SU-DHL-6 (cell line): ENCODE results near the gene CDKL1.

Source experiments
- H2AFZ ChIP-seq: fragments of 200-600 bp; sonication (generic); 2 replicates; pipeline ENCODE4 v1.6.1; 2014; ENCODE audit warnings: low read depth, mild to moderate bottlenecking, moderate library complexity, mixed read lengths, antibody characterized with exemption, low read length; ENCODE audit not compliant: severe bottlenecking
- H3F3A ChIP-seq: fragments of 200-600 bp; shearing (Covaris generic); 2 replicates; pipeline ENCODE4 v1.6.0; 2016; ENCODE audit warnings: antibody characterized with exemption, mild to moderate bottlenecking; ENCODE audit not compliant: insufficient read depth
- H3K27ac ChIP-seq: fragments of 200-600 bp; sonication (generic); 2 replicates; pipeline ENCODE4 v1.5.1; 2016; ENCODE audit warnings: low read depth, mild to moderate bottlenecking, low read length, moderate library complexity, mixed read lengths
- H3K27me3 ChIP-seq: fragments of 200-600 bp; sonication (generic), shearing (Covaris generic); 2 replicates; pipeline ENCODE4 v1.6.0; 2014; ENCODE audit warnings: mild to moderate bottlenecking, low read length
- H3K36me3 ChIP-seq: fragments of 200-600 bp; sonication (generic); 2 replicates; pipeline ENCODE4 v1.6.1; 2014; ENCODE audit warnings: mild to moderate bottlenecking, low read length, mixed read lengths
- H3K4me2 ChIP-seq: fragments of 300-600, 200-600 bp; shearing (Covaris generic), sonication (generic); 2 replicates; pipeline ENCODE4 v1.6.0; 2014; ENCODE audit warnings: low read length, low read depth, mild to moderate bottlenecking; ENCODE audit not compliant: poor library complexity, severe bottlenecking
- H3K4me3 ChIP-seq: fragments of 200-600 bp; sonication (generic); 2 replicates; pipeline ENCODE4 v1.5.1; 2014; ENCODE audit warnings: antibody characterized with exemption, low read length, mild to moderate bottlenecking, mixed read lengths; ENCODE audit not compliant: insufficient read depth, poor library complexity, severe bottlenecking
- H3K79me2 ChIP-seq: fragments of 200-600 bp; sonication (generic); 2 replicates; pipeline ENCODE4 v1.6.1; 2014; ENCODE audit warnings: mild to moderate bottlenecking, low read length, moderate library complexity; ENCODE audit not compliant: insufficient read depth
- H3K9ac ChIP-seq: fragments of 200-600 bp; sonication (generic); 2 replicates; pipeline ENCODE4 v1.7.0; 2014; ENCODE audit warnings: mild to moderate bottlenecking, low read length
- H3K9me2 ChIP-seq: fragments of 200-600 bp; sonication (generic); replicated peaks from 2 replicates; pipeline ENCODE4 v1.6.1; 2014; ENCODE audit warnings: low read length; ENCODE audit not compliant: insufficient read depth
- H3K9me3 ChIP-seq: fragments of 200-600 bp; sonication (generic); 2 replicates; pipeline ENCODE4 v1.6.1; 2014; ENCODE audit warnings: low read length, mixed read lengths; ENCODE audit not compliant: insufficient read depth
- H4K20me1 ChIP-seq: fragments of 200-600 bp; sonication (generic); 2 replicates; pipeline ENCODE4 v1.6.1; 2014; ENCODE audit warnings: low read depth, mild to moderate bottlenecking, antibody characterized with exemption, low read length, moderate library complexity, mixed read lengths
- EZH2phosphoT487 ChIP-seq: fragments of 200-600 bp; sonication (generic), shearing (Covaris generic); conservative IDR thresholded peaks from 2 replicates; pipeline ENCODE4 v1.6.1; 2018; ENCODE audit warnings: mild to moderate bottlenecking, antibody characterized with exemption, low read length, moderate library complexity, mixed read lengths
- TF ChIP-seq, protein P1 (sequence below): fragments of 200-600 bp; sonication (generic); IDR thresholded peaks from one replicate; pipeline ENCODE4 v1.5.1; 2017; ENCODE audit warnings: antibody characterized with exemption, mild to moderate bottlenecking, low read length, moderate library complexity; ENCODE audit not compliant: insufficient read depth, poor library complexity, severe bottlenecking

CDKL1 gene

DNA sequence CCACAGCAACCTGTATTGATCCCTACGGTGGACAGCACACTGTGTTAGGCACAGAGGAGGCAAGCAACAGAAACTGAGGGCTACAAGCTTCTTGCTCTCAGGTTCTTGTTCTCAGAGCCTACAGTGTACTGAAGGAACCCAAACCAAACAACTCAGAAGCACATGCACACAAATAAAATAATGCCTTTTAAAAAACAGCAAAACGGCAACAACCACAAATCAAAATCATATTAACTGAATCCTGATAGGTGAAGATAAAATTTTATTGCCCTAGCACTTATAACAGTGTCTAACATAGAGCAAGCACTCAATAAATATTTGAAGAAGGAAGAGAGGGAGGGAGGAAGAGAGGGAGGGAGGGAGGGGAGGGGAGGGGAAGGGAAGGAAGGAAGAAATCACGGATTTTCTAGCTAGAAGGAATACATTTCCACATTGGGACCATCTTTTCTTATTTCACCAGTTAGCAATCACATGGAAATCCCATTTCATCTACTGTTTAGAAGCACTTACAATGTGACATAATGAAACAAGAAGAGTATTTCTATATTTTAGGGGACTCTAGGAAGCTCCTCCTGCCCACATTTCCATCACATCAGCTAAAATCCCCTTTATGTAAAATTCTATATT, 57.4 kb downstream of the CDKL1 start:
- no peak overlapping the region for H3K9ac ChIP-seq
- no peak overlapping the region for H2AFZ ChIP-seq
- H3K4me3 ChIP-seq: no peak overlapping the region
- no peak overlapping the region for H3K27ac ChIP-seq
- H3K9me2 ChIP-seq: no peaks in the 10 kb centered on the region
- no peaks in the 10 kb centered on the region for H4K20me1 ChIP-seq
- TF ChIP-seq EZH2phosphoT487: no peak
- TF ChIP-seq, protein P1, sequence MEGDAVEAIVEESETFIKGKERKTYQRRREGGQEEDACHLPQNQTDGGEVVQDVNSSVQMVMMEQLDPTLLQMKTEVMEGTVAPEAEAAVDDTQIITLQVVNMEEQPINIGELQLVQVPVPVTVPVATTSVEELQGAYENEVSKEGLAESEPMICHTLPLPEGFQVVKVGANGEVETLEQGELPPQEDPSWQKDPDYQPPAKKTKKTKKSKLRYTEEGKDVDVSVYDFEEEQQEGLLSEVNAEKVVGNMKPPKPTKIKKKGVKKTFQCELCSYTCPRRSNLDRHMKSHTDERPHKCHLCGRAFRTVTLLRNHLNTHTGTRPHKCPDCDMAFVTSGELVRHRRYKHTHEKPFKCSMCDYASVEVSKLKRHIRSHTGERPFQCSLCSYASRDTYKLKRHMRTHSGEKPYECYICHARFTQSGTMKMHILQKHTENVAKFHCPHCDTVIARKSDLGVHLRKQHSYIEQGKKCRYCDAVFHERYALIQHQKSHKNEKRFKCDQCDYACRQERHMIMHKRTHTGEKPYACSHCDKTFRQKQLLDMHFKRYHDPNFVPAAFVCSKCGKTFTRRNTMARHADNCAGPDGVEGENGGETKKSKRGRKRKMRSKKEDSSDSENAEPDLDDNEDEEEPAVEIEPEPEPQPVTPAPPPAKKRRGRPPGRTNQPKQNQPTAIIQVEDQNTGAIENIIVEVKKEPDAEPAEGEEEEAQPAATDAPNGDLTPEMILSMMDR: no peak
- H3K79me2 ChIP-seq: no peaks in the 10 kb centered on the region
- no peaks in the 10 kb centered on the region for H3K9me3 ChIP-seq
- H3K36me3 ChIP-seq: no peaks in the 10 kb centered on the region
- H3K4me2 ChIP-seq: no peak overlapping the region
- H3K27me3 ChIP-seq: no peaks in the 10 kb centered on the region
- H3F3A ChIP-seq: no peaks in the 10 kb centered on the region

DNA sequence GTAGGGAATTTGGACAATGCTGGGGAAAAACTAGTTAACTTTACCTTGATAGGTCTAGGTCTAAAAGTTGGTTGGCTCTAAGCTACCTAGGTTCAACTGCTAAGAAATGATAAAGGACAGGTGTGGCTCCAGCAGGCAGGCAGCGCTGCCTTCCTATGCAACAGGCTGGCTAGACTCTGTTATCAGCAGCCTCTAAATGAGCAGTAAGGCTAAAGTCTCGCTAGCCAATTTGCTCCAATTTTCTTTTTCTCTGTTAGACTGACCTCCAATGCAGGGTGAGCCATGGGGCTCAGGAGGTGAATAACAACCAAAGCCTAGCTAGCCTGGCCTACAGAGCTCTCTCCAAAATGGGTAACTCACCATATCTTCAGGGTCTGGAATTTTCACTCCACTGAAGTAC, 58.1 kb downstream of the CDKL1 start:
- TF ChIP-seq, protein P1: no peak
- TF ChIP-seq EZH2phosphoT487: no peak
- no peak overlapping the region for H3K9ac ChIP-seq

DNA sequence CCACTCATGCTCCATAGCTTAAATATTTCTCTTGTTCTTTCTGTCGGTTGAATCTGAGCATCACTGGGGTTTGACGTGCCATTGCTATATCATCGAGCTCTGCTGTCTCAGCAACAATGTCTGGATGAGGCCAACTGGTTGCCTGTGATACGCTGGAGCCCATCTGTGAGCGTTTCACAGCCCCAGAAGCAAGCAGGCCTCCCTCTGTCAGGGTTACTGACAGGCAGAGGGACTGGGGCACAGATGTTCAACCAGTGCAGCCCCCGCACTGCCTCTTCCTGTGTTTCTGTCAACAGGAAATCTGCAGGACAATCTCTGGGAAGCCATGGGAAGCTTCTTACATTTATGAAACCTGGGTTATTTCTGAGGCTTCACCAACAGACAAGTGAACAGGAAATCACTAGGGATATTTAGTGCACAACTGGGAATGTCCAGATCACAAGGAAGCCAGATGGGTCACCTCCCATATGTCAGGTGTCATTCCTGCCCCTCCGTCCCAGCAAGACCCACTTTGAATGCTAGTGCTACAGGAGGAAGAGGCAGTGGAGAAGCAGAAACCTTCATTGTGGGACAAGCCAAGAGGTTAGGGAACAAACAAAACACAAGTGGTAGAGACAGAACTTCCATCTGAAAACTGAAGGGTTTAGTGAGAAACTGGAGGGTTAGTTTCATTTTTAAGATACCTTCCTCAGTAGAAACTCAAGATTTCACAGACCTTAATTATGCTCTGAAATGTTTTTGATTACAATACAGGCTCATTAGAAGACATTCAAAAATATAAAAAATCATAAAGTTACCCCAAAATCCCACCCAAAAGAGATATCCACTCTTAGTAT, 60.5 kb downstream of the CDKL1 start:
- TF ChIP-seq EZH2phosphoT487: no peak
- TF ChIP-seq, protein P1: no peak
- Histone ChIP-seq H3K27ac (no peak overlapping the region), H3K4me2 (no peak overlapping the region)

More for the DNA sequence above, 58.1 kb downstream of the CDKL1 start:
- Histone ChIP-seq H3K79me2 (no peaks in the 10 kb centered on the region), H3K9me2 (no peaks in the 10 kb centered on the region), H3K4me2 (no peak overlapping the region), H3F3A (no peaks in the 10 kb centered on the region), H3K36me3 (no peaks in the 10 kb centered on the region), H3K27me3 (no peaks in the 10 kb centered on the region), H3K27ac (no peak overlapping the region), H4K20me1 (no peaks in the 10 kb centered on the region), H3K4me3 (no peak overlapping the region), H2AFZ (no peak overlapping the region), H3K9me3 (no peaks in the 10 kb centered on the region)

More for the DNA sequence above, 60.5 kb downstream of the CDKL1 start:
- Histone ChIP-seq H3K27me3 (no peaks in the 10 kb centered on the region), H3K9me3 (no peaks in the 10 kb centered on the region), H3K4me3 (no peak overlapping the region), H3F3A (no peaks in the 10 kb centered on the region), H2AFZ (no peak overlapping the region), H3K36me3 (no peaks in the 10 kb centered on the region), H3K79me2 (no peaks in the 10 kb centered on the region), H3K9me2 (no peaks in the 10 kb centered on the region), H4K20me1 (no peaks in the 10 kb centered on the region), H3K9ac (no peak overlapping the region)
